Muscle of leg (tissue), 16 donors: ENCODE measurements around the gene PLEKHA5. TPM values are rescaled to one million over a fixed set of nuclear protein-coding genes. Genes with fewer than 3 reads are reported as not detected.
A peak's percentile ranks its signal among the peaks of the same experiment; 100 is the strongest.
"Not testable (repeated sequence)": the region's sequence is repeated elsewhere in the genome, so short reads cannot be mapped to it uniquely, and the experiment has no call there.

Experiments
- DNase-seq: peaks from one replicate; pipeline ENCODE4 v3.0.0; 2013
- H3K27ac ChIP-seq: one replicate; pipeline ENCODE4 v1.5.1; 2013; ENCODE audit warnings: mild to moderate bottlenecking, low read length, control low read depth
- H3K27me3 ChIP-seq: one replicate; pipeline ENCODE4 v1.6.1; 2013; ENCODE audit warnings: low read length; ENCODE audit not compliant: control insufficient read depth, insufficient read depth
- H3K36me3 ChIP-seq: one replicate; pipeline ENCODE4 v1.6.1; 2013; ENCODE audit warnings: low read length; ENCODE audit not compliant: control insufficient read depth, insufficient read depth
- H3K4me1 ChIP-seq: one replicate; pipeline ENCODE4 v1.6.1; 2013; ENCODE audit warnings: low read length; ENCODE audit not compliant: control insufficient read depth, insufficient read depth
- H3K4me3 ChIP-seq: one replicate; pipeline ENCODE4 v1.5.1; 2013; ENCODE audit warnings: low read length, control low read depth
- H3K9me3 ChIP-seq: replicated peaks from 2 replicates; pipeline ENCODE4 v1.6.1; 2013; ENCODE audit warnings: low read depth, low read length; ENCODE audit not compliant: control insufficient read depth
- WGBS: methylation state at CpG from one replicate; pipeline ENCODE4 v1.1.5; 2013; ENCODE audit warnings: missing lambda C conversion rate; ENCODE audit not compliant: insufficient coverage; 5-methylcytosine and 5-hydroxymethylcytosine counted together
- long read RNA-seq, 11 donors: transcript quantifications; one replicate each; lab custom pipeline, GENCODE V29; 2026
- polyA plus RNA-seq, 8 donors: library from polyadenylated mRNA; unstranded; fragments of 120-200 nt; gene quantifications; one replicate each; pipeline versions ENCODE4 v1.2.1 to v1.2.3, GENCODE V29; 2013; ENCODE audit warnings: inconsistent platforms in 1 of 8, low replicate concordance in 1 of 8; ENCODE audit not compliant: insufficient read length in 8 of 8, insufficient read depth in 1 of 8
- total RNA-seq: library from RNA; stranded (reverse); fragments of 120-200 nt; gene quantifications from one replicate; pipeline ENCODE4 v1.2.4, GENCODE V29; 2013

PLEKHA5 gene, protein sequence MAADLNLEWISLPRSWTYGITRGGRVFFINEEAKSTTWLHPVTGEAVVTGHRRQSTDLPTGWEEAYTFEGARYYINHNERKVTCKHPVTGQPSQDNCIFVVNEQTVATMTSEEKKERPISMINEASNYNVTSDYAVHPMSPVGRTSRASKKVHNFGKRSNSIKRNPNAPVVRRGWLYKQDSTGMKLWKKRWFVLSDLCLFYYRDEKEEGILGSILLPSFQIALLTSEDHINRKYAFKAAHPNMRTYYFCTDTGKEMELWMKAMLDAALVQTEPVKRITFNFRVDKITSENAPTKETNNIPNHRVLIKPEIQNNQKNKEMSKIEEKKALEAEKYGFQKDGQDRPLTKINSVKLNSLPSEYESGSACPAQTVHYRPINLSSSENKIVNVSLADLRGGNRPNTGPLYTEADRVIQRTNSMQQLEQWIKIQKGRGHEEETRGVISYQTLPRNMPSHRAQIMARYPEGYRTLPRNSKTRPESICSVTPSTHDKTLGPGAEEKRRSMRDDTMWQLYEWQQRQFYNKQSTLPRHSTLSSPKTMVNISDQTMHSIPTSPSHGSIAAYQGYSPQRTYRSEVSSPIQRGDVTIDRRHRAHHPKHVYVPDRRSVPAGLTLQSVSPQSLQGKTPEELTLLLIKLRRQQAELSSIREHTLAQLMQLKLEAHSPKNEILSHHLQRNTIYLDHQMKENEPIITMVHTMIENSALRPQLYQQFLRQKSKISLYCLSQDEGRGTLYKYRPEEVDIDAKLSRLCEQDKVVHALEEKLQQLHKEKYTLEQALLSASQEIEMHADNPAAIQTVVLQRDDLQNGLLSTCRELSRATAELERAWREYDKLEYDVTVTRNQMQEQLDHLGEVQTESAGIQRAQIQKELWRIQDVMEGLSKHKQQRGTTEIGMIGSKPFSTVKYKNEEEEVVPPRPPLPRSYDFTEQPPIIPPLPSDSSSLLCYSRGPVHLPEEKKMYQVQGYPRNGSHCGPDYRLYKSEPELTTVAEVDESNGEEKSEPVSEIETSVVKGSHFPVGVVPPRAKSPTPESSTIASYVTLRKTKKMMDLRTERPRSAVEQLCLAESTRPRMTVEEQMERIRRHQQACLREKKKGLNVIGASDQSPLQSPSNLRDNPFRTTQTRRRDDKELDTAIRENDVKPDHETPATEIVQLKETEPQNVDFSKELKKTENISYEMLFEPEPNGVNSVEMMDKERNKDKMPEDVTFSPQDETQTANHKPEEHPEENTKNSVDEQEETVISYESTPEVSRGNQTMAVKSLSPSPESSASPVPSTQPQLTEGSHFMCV
- total RNA-seq (21.1 TPM), polyA plus RNA-seq (10 to 100 TPM; 13.2 to 24.6 (median 16.2) TPM)
- long read RNA-seq, donor 1, full-length matches to known transcripts: 1 of 1 reads
- long read RNA-seq, donor 1, partial matches to known transcripts: 0 of 1 reads
- long read RNA-seq, donor 1, other reads (novel, unspliced or antisense): 0 of 1 reads
- long read RNA-seq, donor 2: 0 reads
- long read RNA-seq, donor 3: 0 reads
- long read RNA-seq, donor 4: 0 reads
- long read RNA-seq, donor 5, full-length matches to known transcripts: 2 of 12 reads
- long read RNA-seq, donor 5, partial matches to known transcripts: 10 of 12 reads
- long read RNA-seq, donor 5, other reads (novel, unspliced or antisense): 0 of 12 reads
- long read RNA-seq, donor 6: 0 reads
- long read RNA-seq, donor 7: 0 reads
- long read RNA-seq, donor 8, partial matches to known transcripts: 0 of 1 reads
- long read RNA-seq, donor 8, other reads (novel, unspliced or antisense): 0 of 1 reads
- long read RNA-seq, donor 9: 0 reads
- long read RNA-seq, donor 10, partial matches to known transcripts: 7 of 8 reads
- long read RNA-seq, donor 10, other reads (novel, unspliced or antisense): 0 of 8 reads
- long read RNA-seq, donor 11: 0 reads

DNA sequence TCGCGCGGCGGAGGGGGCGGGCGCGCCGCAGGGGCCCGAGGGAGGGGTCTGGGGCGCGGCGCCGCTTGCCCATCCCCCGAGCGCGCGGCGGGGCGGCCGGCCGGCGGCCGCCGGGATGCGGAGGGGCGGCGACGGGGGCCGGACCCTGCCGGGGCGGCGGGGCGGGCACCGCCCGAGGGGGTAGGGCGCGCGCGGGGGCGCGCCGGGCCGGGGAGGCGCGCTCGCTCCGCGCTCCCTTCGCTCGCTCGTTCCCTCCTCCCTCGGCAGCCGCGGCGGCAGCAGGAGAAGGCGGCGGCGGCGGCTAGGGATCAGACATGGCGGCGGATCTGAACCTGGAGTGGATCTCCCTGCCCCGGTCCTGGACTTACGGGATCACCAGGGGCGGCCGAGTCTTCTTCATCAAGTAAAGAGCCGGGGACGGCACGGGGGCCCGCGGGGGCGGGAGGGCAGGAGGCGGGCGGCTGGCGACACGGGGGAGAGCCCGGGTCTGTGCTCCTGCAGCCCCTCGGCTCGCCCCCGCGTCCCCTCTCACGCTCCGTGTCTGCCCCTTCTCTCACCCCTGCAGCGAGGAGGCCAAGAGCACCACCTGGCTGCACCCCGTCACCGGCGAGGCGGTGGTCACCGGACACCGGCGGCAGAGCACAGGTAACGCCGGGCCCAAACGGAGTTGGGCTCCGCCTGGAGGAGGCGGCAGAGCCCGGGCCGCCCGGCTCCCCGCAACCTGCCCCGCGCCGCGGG, at the start of gene PLEKHA5:
TSS of gene PLEKHA5 (plus strand) at position 248 of the 738 bp plus-strand sequence. CDS start at position 315, 67 bp downstream.
- Histone ChIP-seq H3K9me3 (peaks cover 10% of the 10 kb centered on the region), H3K4me3 (peak within 1 kb of the TSS; percentile 89), H3K4me1 (no peaks in the 10 kb centered on the region), H3K27me3 (no peaks in the 10 kb centered on the region), H3K27ac (peak within 1 kb of the TSS; percentile 90), H3K36me3 (no peaks in the 10 kb centered on the region)
- under 1% methylated on average over 99 of the region's 103 CpGs for WGBS
- peak; percentile 88 for DNase-seq

DNA sequence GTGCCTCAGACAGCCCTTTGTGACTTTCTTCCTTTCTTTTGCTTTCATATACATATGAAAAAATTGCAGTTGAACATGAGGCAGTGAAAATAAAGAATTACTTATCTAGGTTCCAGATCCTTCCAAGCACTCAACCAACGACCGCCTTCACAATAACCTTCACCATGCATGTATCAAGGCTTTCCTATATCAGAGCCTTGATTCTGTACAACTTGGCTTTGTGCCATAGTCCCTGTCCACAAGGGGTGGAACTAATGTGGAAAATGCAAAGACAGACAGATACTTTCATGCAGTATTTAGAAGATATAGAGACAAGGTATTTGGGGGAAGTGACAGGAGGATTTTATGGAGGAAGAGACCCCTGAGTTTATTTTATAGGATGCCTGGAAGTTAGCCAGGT, 48.6 kb upstream of the PLEKHA5 start:
- Histone ChIP-seq H3K4me3 (no peak overlapping the region), H3K4me1 (no peaks in the 10 kb centered on the region), H3K9me3 (no peaks in the 10 kb centered on the region), H3K27me3 (no peaks in the 10 kb centered on the region), H3K27ac (no peak overlapping the region), H3K36me3 (no peaks in the 10 kb centered on the region)
- WGBS: no CpG with 5 or more reads among the region's 2 CpGs
- no peak for DNase-seq

DNA sequence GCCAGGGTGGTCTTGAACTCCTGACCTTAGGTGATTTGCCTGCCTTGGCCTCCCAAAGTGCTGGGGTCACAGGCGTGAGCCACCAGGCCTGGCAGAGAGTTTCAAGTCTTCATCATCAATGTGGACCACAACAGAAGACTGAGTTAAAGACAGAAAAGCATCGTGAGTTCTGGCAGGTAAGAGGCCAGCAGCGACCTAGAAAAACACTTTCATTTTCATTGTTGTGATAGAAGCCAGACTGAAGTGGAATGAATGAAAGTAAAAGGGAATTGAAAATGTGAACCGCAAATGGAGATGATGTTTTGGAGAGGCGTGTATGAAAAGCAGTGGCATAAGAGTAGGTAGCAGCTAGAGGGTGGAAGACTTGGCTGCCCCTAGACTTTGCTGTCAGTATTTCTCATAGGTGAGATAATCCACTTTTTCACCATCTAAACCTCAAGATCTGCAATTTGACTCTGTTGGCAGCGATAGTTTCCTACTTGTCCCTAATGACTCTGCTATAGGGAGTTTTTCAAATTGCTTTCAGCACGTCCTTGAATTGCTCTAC, 47.1 kb upstream of the PLEKHA5 start:
- Histone ChIP-seq H3K36me3 (no peaks in the 10 kb centered on the region), H3K4me1 (no peaks in the 10 kb centered on the region), H3K27me3 (no peaks in the 10 kb centered on the region), H3K27ac (no peak overlapping the region), H3K4me3 (no peak overlapping the region), H3K9me3 (no peaks in the 10 kb centered on the region)
- DNase-seq: no peak
- 89% methylated on average over 6 of the region's 7 CpGs for WGBS

DNA sequence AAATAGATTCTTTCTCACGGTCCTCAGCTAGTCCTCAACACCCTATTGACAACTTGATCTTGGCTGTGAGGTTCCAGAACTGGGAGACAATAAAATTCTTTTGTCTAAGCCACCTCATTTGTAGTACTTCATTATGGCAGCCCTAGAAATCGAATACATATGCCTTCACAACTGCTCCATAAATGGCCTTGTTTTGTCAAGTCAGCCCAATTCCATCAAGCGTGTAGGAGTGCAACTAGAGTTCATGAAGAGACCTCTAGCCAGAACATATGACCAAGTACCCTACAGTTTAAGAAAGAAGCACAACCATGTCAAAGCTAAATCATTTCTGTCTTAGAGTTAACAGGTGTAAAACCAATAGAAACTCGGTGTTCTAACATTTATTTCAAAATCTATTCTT, 45.0 kb upstream of the PLEKHA5 start:
- Histone ChIP-seq H3K9me3 (no peaks in the 10 kb centered on the region), H3K4me1 (no peaks in the 10 kb centered on the region), H3K27ac (no peak overlapping the region), H3K36me3 (no peaks in the 10 kb centered on the region), H3K4me3 (no peak overlapping the region), H3K27me3 (no peaks in the 10 kb centered on the region)
- no peak for DNase-seq
- WGBS: 74% methylated on average over 3 of the region's 4 CpGs

DNA sequence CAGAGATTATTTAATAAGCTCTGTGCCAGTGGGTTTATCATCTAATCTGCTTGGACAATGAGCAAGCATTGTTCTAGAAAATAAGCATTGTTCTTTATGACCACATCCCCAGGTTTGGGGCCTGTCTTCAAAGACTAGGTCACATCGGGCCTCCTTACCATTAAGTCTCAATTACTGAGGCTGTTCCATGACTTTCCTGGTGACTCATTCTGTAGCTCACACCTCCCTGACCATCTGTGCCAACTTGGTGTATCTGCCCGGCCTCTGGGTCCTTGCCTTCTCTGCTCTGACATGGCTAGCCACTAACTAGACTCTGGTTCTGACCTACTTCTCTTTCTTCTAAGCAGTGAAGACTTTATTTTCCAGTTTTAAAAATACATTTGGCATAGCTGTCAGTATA, 44.4 kb upstream of the PLEKHA5 start:
- WGBS: 84% methylated on average over 2 of the region's 2 CpGs
- H3K9me3 ChIP-seq: no peaks in the 10 kb centered on the region
- no peaks in the 10 kb centered on the region for H3K27me3 ChIP-seq
- DNase-seq: no peak
- no peak overlapping the region for H3K4me3 ChIP-seq
- H3K4me1 ChIP-seq: no peaks in the 10 kb centered on the region
- no peak overlapping the region for H3K27ac ChIP-seq
- H3K36me3 ChIP-seq: no peaks in the 10 kb centered on the region

DNA sequence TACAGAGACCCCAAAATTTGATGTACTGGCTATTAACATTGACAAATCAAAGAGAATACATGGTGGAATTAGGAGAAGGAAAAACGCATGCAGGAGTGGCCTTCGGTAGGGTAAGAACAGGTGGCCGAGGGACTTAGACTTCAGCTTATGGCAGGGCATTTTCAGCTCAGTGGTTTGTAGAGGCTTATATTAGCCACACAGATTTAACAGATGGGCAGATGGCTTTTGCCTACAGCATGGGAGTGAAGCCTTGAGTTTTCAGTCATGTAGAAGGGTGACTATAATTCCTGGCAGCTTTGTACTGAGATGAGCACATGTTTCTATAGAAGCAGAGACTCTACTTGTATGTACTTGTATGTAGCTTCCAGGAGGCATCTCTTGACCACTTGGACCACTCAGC, 40.9 kb upstream of the PLEKHA5 start:
- Histone ChIP-seq H3K4me1 (no peaks in the 10 kb centered on the region), H3K4me3 (no peak overlapping the region), H3K9me3 (no peaks in the 10 kb centered on the region), H3K36me3 (no peaks in the 10 kb centered on the region), H3K27ac (no peak overlapping the region), H3K27me3 (no peaks in the 10 kb centered on the region)
- WGBS: 93% methylated on average over 3 of the region's 3 CpGs
- no peak for DNase-seq

DNA sequence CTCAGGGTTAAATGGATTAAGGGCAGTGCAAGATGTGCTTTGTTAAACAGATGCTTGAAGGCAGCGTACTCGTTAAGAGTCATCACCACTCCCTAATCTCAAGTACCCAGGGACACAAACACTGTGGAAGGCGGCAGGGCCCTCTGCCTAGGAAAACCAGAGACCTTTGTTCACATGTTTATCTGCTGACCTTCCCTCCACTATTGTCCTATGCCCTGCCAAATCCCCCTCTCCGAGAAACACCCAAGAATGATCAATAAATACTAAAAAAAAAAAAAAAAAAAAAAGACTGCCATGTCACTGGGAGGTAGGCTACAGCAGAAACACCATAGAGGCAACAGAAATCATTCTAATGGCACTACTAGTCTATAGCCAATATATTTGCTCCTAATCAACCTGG, 37.1 kb upstream of the PLEKHA5 start:
- H3K27me3 ChIP-seq, H3K27ac ChIP-seq, H3K4me1 ChIP-seq, H3K9me3 ChIP-seq, H3K36me3 ChIP-seq, DNase-seq, H3K4me3 ChIP-seq: not testable (repeated sequence)
- WGBS: no CpG with 5 or more reads among the region's 4 CpGs

DNA sequence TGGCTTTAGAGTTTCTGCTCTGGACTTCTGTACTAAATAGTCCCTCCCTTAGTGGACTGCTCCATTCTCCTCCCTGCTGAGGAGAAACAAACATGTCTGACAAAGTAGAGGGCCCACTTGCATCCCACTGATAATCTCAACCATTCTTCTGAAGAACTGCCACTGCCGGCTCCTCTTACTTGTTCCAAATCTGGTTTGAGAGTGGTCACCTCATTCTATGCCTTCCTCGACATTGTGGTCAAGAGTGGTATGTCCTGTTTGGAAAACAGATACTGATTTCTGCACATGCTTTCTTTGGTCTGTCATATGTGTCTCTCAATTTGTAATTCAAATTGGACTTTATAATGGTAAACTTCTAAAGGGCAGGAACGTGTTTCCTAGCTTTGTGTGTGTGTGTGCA, 36.3 kb upstream of the PLEKHA5 start:
- WGBS: no CpG with 5 or more reads among the region's 3 CpGs
- DNase-seq: no peak
- no peaks in the 10 kb centered on the region for H3K36me3 ChIP-seq
- H3K27ac ChIP-seq: no peak overlapping the region
- H3K4me3 ChIP-seq: no peak overlapping the region
- H3K4me1 ChIP-seq: no peaks in the 10 kb centered on the region
- H3K27me3 ChIP-seq: no peaks in the 10 kb centered on the region
- H3K9me3 ChIP-seq: no peaks in the 10 kb centered on the region
